Measurements from ENCODE around the gene CORO2B. TPM values are rescaled to one million over a fixed set of nuclear protein-coding genes. Genes with fewer than 3 reads are reported as not detected.

Gene CORO2B
- total and polyA plus RNA-seq, 9 of the 15 experiments (the other 6 are each of a cell fraction or from before 2014, with no cell fraction given): not detected

GRCh38 chr15:68581725-68582124 lies 2.9 kb downstream of the CORO2B start (continued):
- TF ChIP-seq HMBOX1 (IDR thresholded peaks at IDR 0.05) (no peak), BDP1 (IDR thresholded peaks at IDR 0.05; ENCODE audit: insufficient read depth, insufficient read length) (no peak), NR4A1 (CRISPR knock-in tag; IDR thresholded peaks at IDR 0.05) (no peak), NR4A1 (tag; IDR thresholded peaks at IDR 0.05) (no peak), ZMIZ1 (IDR thresholded peaks at IDR 0.05; ENCODE audit: low read depth in 2 of 2, low read length in 2 of 2) (no peak), TSC22D4 (tag; IDR thresholded peaks at IDR 0.05) (no peak), E2F6 (IDR thresholded peaks at IDR 0.05; ENCODE audit: borderline replicate concordance in 1 of 2, extremely low read depth in 1 of 2, insufficient read depth in 1 of 2, insufficient read length in 1 of 2, low read depth in 1 of 2, low read length in 1 of 2, poor library complexity in 1 of 2, severe bottlenecking in 1 of 2) (no peak), AFF4 (CRISPR knock-in tag; IDR thresholded peaks at IDR 0.05) (no peak)

Data from K562 (cell line).